GM23338 (cell line): ENCODE measurements around the gene TTC12. TPM values are rescaled to one million over a fixed set of nuclear protein-coding genes. Genes with fewer than 3 reads are reported as not detected.

Experiments
- ATAC-seq: fragments of 200-7000 bp; cut with Tn5 transposase; 3 replicates; pipeline ENCODE4 v1.9.1; 2020
- DNase-seq: peaks from one replicate; pipeline ENCODE4 v3.0.0-alpha.2; 2015; ENCODE audit warnings: low spot score
- H2AFZ ChIP-seq: fragments of 200-600 bp; sonication (generic); 2 replicates; pipeline ENCODE4 v1.8.0; 2016; ENCODE audit warnings: antibody characterized with exemption, mild to moderate bottlenecking, moderate library complexity
- H3F3A ChIP-seq: fragments of 200-600 bp; sonication (generic); replicated peaks from 2 replicates; pipeline ENCODE4 v1.8.0; 2017; ENCODE audit warnings: antibody characterized with exemption, mixed run types, low read depth
- H3K27ac ChIP-seq: fragments of 200-600 bp; sonication (generic); 2 replicates; pipeline ENCODE4 v1.6.1; 2016; ENCODE audit warnings: low read depth
- H3K27me3 ChIP-seq: fragments of 200-600 bp; sonication (generic); 2 replicates; pipeline ENCODE4 v1.8.0; 2016; ENCODE audit warnings: mild to moderate bottlenecking, mixed run types, moderate library complexity; ENCODE audit not compliant: insufficient read depth
- H3K36me3 ChIP-seq: fragments of 200-600 bp; sonication (generic); 2 replicates; pipeline ENCODE4 v1.8.0; 2016; ENCODE audit warnings: mild to moderate bottlenecking; ENCODE audit not compliant: insufficient read depth
- H3K4me1 ChIP-seq: fragments of 200-600 bp; sonication (generic); 2 replicates; pipeline ENCODE4 v1.8.0; 2016; ENCODE audit warnings: mild to moderate bottlenecking, moderate library complexity; ENCODE audit not compliant: insufficient read depth
- H3K4me2 ChIP-seq: fragments of 200-600 bp; sonication (generic); 2 replicates; pipeline ENCODE4 v1.7.1; 2017; ENCODE audit warnings: mixed run types
- H3K4me3 ChIP-seq: fragments of 200-600 bp; sonication (generic); 2 replicates; pipeline ENCODE4 v1.6.1; 2016; ENCODE audit warnings: mixed run types
- H3K79me2 ChIP-seq: fragments of 200-600 bp; sonication (generic); replicated peaks from 2 replicates; pipeline ENCODE4 v1.8.0; 2017; ENCODE audit warnings: mild to moderate bottlenecking; ENCODE audit not compliant: insufficient read depth
- H3K9me2 ChIP-seq: fragments of 200-600 bp; sonication (generic); 2 replicates; pipeline ENCODE4 v1.8.0; 2017; ENCODE audit not compliant: insufficient read depth
- H4K20me1 ChIP-seq: fragments of 200-600 bp; sonication (generic); replicated peaks from 2 replicates; pipeline ENCODE4 v1.8.0; 2017; ENCODE audit warnings: mild to moderate bottlenecking; ENCODE audit not compliant: insufficient read depth
- H3K27ac Mint-ChIP-seq: 2 replicates; pipeline ENCODE4 v1.8.0; 2020; ENCODE audit warnings: inconsistent platforms, mild to moderate bottlenecking, moderate library complexity, mixed read lengths
- H3K27me3 Mint-ChIP-seq: 3 replicates; pipeline ENCODE4 v1.8.0; 2022; ENCODE audit warnings: low read depth, mild to moderate bottlenecking, moderate library complexity, mixed read lengths, inconsistent platforms; ENCODE audit not compliant: insufficient read depth, poor library complexity
- H3K36me3 Mint-ChIP-seq: 3 replicates; pipeline ENCODE4 v1.8.0; 2021; ENCODE audit warnings: low read depth, mild to moderate bottlenecking, inconsistent platforms, moderate library complexity, mixed read lengths
- H3K4me1 Mint-ChIP-seq: 3 replicates; pipeline ENCODE4 v1.8.0; 2020; ENCODE audit warnings: mild to moderate bottlenecking, inconsistent platforms, mixed read lengths
- H3K4me3 Mint-ChIP-seq: 3 replicates; pipeline ENCODE4 v1.8.0; 2021; ENCODE audit warnings: moderate library complexity, mild to moderate bottlenecking, inconsistent platforms, mixed read lengths
- H3K9me3 Mint-ChIP-seq: 3 replicates; pipeline ENCODE4 v1.8.0; 2020; ENCODE audit warnings: moderate library complexity, mild to moderate bottlenecking, inconsistent platforms, mixed read lengths
- CREB1 ChIP-seq: fragments of 250-450 bp; sonication (Bioruptor Pico); IDR thresholded peaks from 2 replicates; pipeline ENCODE4 v1.5.0; 2020; ENCODE audit warnings: low read depth, mild to moderate bottlenecking, moderate library complexity
- CTCF ChIP-seq, 2 experiments: fragments of 200-600 bp in 1 of 2; sonication (generic) in 1 of 2; conservative IDR thresholded peaks; 2 replicates each; pipeline versions ENCODE4 v1.5.1 to v1.6.1; 2016 to 2017; ENCODE audit warnings: antibody characterized with exemption in 2 of 2, low read depth in 2 of 2, mild to moderate bottlenecking in 2 of 2, moderate library complexity in 1 of 2
- ETS1 ChIP-seq: IDR thresholded peaks from 2 replicates; pipeline ENCODE4 v1.6.1; 2016; ENCODE audit warnings: antibody characterized with exemption
- EZH2phosphoT487 ChIP-seq: fragments of 200-600 bp; sonication (generic); IDR thresholded peaks from one replicate; pipeline ENCODE4 v1.8.1; 2018; ENCODE audit warnings: antibody characterized with exemption; ENCODE audit not compliant: unreplicated experiment
- JUNB ChIP-seq: IDR thresholded peaks from one replicate; pipeline ENCODE4 v1.6.1; 2016; ENCODE audit warnings: antibody characterized with exemption; ENCODE audit not compliant: unreplicated experiment
- NANOG ChIP-seq: IDR thresholded peaks from 2 replicates; pipeline ENCODE4 v1.6.1; 2016; ENCODE audit warnings: antibody characterized with exemption, borderline replicate concordance
- POLR2AphosphoS5 ChIP-seq: IDR thresholded peaks from 2 replicates; pipeline ENCODE4 v1.6.1; 2016; ENCODE audit warnings: antibody characterized with exemption, low read depth
- REST ChIP-seq: IDR thresholded peaks from one replicate; pipeline ENCODE4 v1.6.1; 2018; ENCODE audit warnings: antibody characterized with exemption; ENCODE audit not compliant: unreplicated experiment
- STAT1 ChIP-seq: IDR thresholded peaks from one replicate; pipeline ENCODE4 v1.6.1; 2016; ENCODE audit warnings: antibody characterized with exemption; ENCODE audit not compliant: unreplicated experiment
- ZNF114 ChIP-seq: fragments of 250-450 bp; sonication (Bioruptor Pico); IDR thresholded peaks from 2 replicates; pipeline ENCODE4 v1.5.0; 2020; ENCODE audit warnings: mild to moderate bottlenecking, moderate library complexity
- ZNF462 ChIP-seq: fragments of 250-450 bp; sonication (Bioruptor Pico); IDR thresholded peaks from 2 replicates; pipeline ENCODE4 v1.5.0; 2020; ENCODE audit warnings: mild to moderate bottlenecking, moderate library complexity
- polyA plus RNA-seq: library from polyadenylated mRNA; unstranded; fragments of >200 nt; fragmentation: Nextera tagmentation; extraction: Ambion mirVana; gene quantifications from 2 replicates; pipeline ENCODE4 v1.2.1, GENCODE V29; 2016
- total RNA-seq: library from RNA; depleted of rRNA; stranded (reverse); fragments of >200 nt; shearing (Covaris generic); gene quantifications from 2 replicates; pipeline ENCODE4 v1.2.3, GENCODE V29; 2014

The TTC12 gene
- total and polyA plus RNA-seq, 2 experiments from 2014 or later = 3.4 to 12.5 TPM

- TF ChIP-seq REST = no peak
These were observed 44.3 kb upstream of the TTC12 start (continued) for GRCh38 chr11:113270080-113270479.

- H3K79me2 ChIP-seq = no peaks in the 10 kb centered on the region
- no peaks in the 10 kb centered on the region for H3K9me2 ChIP-seq
- DNase-seq = no peak
- no peaks in the 10 kb centered on the region for H4K20me1 ChIP-seq
- Mint-ChIP-seq H3K9me3 (no peaks in the 10 kb centered on the region), H3K4me1 (peaks cover 9% of the 10 kb centered on the region), H3K27me3 (peaks cover 6% of the 10 kb centered on the region), H3K27ac (no peak overlapping the region), H3K36me3 (no peaks in the 10 kb centered on the region), H3K4me3 (no peak overlapping the region)
- H3K27ac ChIP-seq = no peak overlapping the region
- no peak for ATAC-seq
- no peaks in the 10 kb centered on the region for H3F3A ChIP-seq
- H3K27me3 ChIP-seq = no peaks in the 10 kb centered on the region
- no peaks in the 10 kb centered on the region for H3K36me3 ChIP-seq
- no peaks in the 10 kb centered on the region for H3K4me1 ChIP-seq
- H3K4me2 ChIP-seq = no peak overlapping the region
- no peak overlapping the region for H3K4me3 ChIP-seq
- no peak overlapping the region for H2AFZ ChIP-seq
- TF ChIP-seq CREB1 (CRISPR knock-in tag) (no peak), EZH2phosphoT487 (no peak), JUNB (no peak), NANOG (no peak), ZNF462 (CRISPR knock-in tag) (no peak), STAT1 (no peak), ETS1 (no peak), CTCF (conservative IDR thresholded peaks at IDR 0.05; ENCODE audit: low read depth in 2 of 2) (no peak), POLR2AphosphoS5 (no peak), ZNF114 (CRISPR knock-in tag) (no peak)
These were observed 42.7 kb upstream of the TTC12 start for GRCh38 chr11:113271551-113272245.
